Measurements from ENCODE around the gene LSM12.
"Not testable (repeated sequence)": the region's sequence is repeated elsewhere in the genome, so short reads cannot be mapped to it uniquely, and the experiment has no call there.

LSM12 gene

GRCh38 chr17:44022246-44022645 is 44.2 kb downstream of the LSM12 start:
- Histone ChIP-seq H3K36me3 (peaks cover 0 to 20% (median 0%) of the 10 kb centered on the region in 3 donors), H3K27me3 (no peaks in the 10 kb centered on the region), H3K4me3 (no peak overlapping the region), H3K4me1 (no peaks in the 10 kb centered on the region), H3K27ac (no peak overlapping the region), H3K9me3 (no peaks in the 10 kb centered on the region)
- DNase-seq, result no peak
- TF ChIP-seq CTCF (IDR thresholded peaks at IDR 0.05), result no peak
- intact Hi-C loops (cut with DNase I; ENCODE audit: low total_unique reads), result no loop called here

GRCh38 chr17:44021227-44021626 is 45.2 kb downstream of the LSM12 start:
- H3K27ac ChIP-seq; intact Hi-C loops (cut with DNase I; ENCODE audit: low total_unique reads); H3K9me3 ChIP-seq; H3K4me3 ChIP-seq; H3K4me1 ChIP-seq; H3K27me3 ChIP-seq; DNase-seq: not testable (repeated sequence)
- H3K36me3 ChIP-seq, result peaks cover 0 to 20% (median 0%) of the 10 kb centered on the region in 3 donors

- Histone ChIP-seq H3K4me1 (peaks cover 0 to 21% (median 12%) of the 10 kb centered on the region in 4 donors), H3K36me3 (peaks cover 0 to 26% (median 0%) of the 10 kb centered on the region in 3 donors), H3K9me3 (no peaks in the 10 kb centered on the region), H3K4me3 (peak within 1 kb of the TSS; percentile 74 to 76), H3K27me3 (no peaks in the 10 kb centered on the region), H3K27ac (peak within 1 kb of the TSS; percentile 68 to 77)
- intact Hi-C loops (cut with DNase I; ENCODE audit: low total_unique reads), result loop anchor here (5.0 kb wide), 1 partner anchor 53 kb away; the partner anchor contains the start of gene LSM12
- peak; percentile 91 to 92 for DNase-seq
- TF ChIP-seq CTCF (IDR thresholded peaks at IDR 0.05), result no peak
Measured at GRCh38 chr17:44014437-44015172, 51.9 kb downstream of the LSM12 start, which contains the start of gene TMEM101. Gene TMEM101, minus strand, starts transcription at chr17:44014963. Its CDS starts 11 bp downstream, at chr17:44014952.

GRCh38 chr17:44014133-44014436 is 52.4 kb downstream of the LSM12 start:
- Histone ChIP-seq H3K4me1 (peaks cover 0 to 21% (median 12%) of the 10 kb centered on the region in 4 donors), H3K9me3 (no peaks in the 10 kb centered on the region), H3K27me3 (no peaks in the 10 kb centered on the region), H3K36me3 (peaks cover 0 to 31% (median 0%) of the 10 kb centered on the region in 3 donors), H3K27ac (peak overlapping the region; percentile 68 to 77), H3K4me3 (peak overlapping the region; percentile 74 to 76)
- DNase-seq, result no peak
- intact Hi-C loops (cut with DNase I; ENCODE audit: low total_unique reads), result loop anchor here (5.0 kb wide), 1 partner anchor 53 kb away; the partner anchor contains the start of gene LSM12
- TF ChIP-seq CTCF (IDR thresholded peaks at IDR 0.05), result no peak

GRCh38 chr17:44012874-44013273 is 53.6 kb downstream of the LSM12 start:
- intact Hi-C loops (cut with DNase I; ENCODE audit: low total_unique reads), result loop anchor here (5.0 kb wide), 1 partner anchor 54 kb away; the partner anchor contains the start of gene LSM12
- H3K27me3 ChIP-seq, result peaks cover 0 to 4% of the 10 kb centered on the region in 2 donors
- peaks cover 0 to 31% (median 0%) of the 10 kb centered on the region in 3 donors for H3K36me3 ChIP-seq
- TF ChIP-seq CTCF (IDR thresholded peaks at IDR 0.05), result no peak
- H3K4me1 ChIP-seq, result peaks cover 0 to 23% (median 14%) of the 10 kb centered on the region in 4 donors
- DNase-seq, result no peak
- H3K4me3 ChIP-seq, result no peak overlapping the region
- no peak overlapping the region for H3K27ac ChIP-seq
- no peaks in the 10 kb centered on the region for H3K9me3 ChIP-seq

GRCh38 chr17:44012391-44012790 is 54.1 kb downstream of the LSM12 start:
- no peak for TF ChIP-seq CTCF (IDR thresholded peaks at IDR 0.05)
- no peaks in the 10 kb centered on the region for H3K9me3 ChIP-seq
- H3K4me3 ChIP-seq, result no peak overlapping the region
- peaks cover 0 to 27% (median 16%) of the 10 kb centered on the region in 4 donors for H3K4me1 ChIP-seq
- intact Hi-C loops (cut with DNase I; ENCODE audit: low total_unique reads), result loop anchor here (5.0 kb wide), 1 partner anchor 55 kb away; the partner anchor contains the start of gene LSM12
- H3K27me3 ChIP-seq, result peaks cover 0 to 9% of the 10 kb centered on the region in 2 donors
- no peak overlapping the region for H3K27ac ChIP-seq
- peaks cover 0 to 31% (median 0%) of the 10 kb centered on the region in 3 donors for H3K36me3 ChIP-seq
- no peak for DNase-seq

Measured in tibial artery (tissue), 4 donors.